HG03575 (cell line): ENCODE measurements around the gene OR10H5.
"Not testable (repeated sequence)": the region's sequence is repeated elsewhere in the genome, so short reads cannot be mapped to it uniquely, and the experiment has no call there.

Experiments
- ATAC-seq: cut with Tn5 transposase; IDR thresholded peaks from one replicate; pipeline ENCODE4 v1.9.1; 2021; ENCODE audit not compliant: unreplicated experiment, insufficient number of reproducible peaks, low FRiP score; ENCODE audit errors: extremely low read depth

The OR10H5 gene, protein sequence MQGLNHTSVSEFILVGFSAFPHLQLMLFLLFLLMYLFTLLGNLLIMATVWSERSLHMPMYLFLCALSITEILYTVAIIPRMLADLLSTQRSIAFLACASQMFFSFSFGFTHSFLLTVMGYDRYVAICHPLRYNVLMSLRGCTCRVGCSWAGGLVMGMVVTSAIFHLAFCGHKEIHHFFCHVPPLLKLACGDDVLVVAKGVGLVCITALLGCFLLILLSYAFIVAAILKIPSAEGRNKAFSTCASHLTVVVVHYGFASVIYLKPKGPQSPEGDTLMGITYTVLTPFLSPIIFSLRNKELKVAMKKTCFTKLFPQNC

DNA sequence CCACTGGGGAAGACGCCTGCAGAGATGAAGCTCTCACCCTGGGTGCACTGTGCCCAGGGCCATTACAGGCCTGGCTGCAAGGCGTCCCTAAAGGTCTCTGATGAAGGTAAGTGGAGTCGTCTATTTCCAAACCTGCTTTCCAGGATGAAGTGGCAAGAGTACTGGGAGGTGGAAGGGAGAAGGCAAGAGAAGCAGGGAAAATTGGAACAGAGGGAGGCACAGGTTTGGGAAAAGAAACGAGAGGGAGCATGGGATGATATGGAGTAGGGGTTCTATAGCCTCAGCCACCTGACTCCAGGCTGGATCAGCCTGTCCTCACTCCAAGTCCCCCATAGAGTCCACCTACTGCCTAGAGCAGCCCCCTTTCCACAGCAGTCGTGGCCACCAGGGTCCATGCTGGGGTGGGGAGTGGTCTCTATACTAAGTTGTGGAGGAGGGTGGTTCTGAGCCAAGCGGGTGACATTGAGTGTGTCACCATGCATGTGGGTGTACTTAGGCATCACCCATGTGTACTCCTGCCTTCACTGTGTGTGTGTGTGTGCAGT is at the start of gene OR10H5:
TSS of gene OR10H5 (plus strand) at position 51 of the 545 bp plus-strand sequence. CDS start 6,388 bp downstream, outside the sequence.
- ATAC-seq: no peak

DNA sequence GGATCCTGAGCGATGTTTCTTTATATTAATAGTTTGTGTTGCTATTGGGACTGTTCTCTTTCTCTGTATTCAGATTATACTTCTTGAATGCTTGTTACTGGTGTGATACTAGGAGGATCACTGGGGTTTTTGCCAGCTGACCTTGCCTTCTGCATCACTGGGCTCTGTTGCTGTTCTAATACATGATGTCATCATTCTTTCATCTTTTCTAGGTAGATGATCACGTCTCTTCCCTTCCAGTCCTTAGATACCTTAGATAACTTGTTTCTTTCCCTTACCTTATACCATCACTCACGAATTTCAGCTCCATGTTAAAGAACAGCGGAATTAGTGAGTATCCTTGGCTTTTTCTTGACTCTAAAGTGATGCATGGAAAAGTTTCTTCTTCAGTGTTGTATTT is 49.7 kb upstream of the OR10H5 start, which contains the start of gene OR10H3:
TSS of gene OR10H3 (plus strand) at position 264 of the 400 bp plus-strand sequence. CDS start 3,408 bp downstream, outside the sequence.
- ATAC-seq: no peak

DNA sequence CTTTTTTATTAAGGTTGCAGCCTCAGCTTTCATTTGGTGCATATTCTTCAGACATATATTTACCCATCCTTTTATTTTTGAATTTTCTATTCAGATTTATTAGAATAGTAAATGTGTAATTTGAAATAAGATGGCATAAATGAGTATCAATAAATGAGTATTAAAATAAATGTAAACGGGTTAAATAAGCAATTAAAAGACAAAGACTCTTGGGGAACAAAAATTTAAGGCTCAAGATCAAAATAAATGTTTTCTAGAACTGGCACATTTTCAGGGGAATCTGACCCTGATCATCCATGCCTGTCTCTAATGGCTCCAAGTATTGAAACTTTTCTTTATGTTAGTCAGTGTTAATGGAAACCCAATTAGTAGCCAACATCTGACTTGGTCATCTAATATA is 46.7 kb upstream of the OR10H5 start:
- ATAC-seq: no peak

DNA sequence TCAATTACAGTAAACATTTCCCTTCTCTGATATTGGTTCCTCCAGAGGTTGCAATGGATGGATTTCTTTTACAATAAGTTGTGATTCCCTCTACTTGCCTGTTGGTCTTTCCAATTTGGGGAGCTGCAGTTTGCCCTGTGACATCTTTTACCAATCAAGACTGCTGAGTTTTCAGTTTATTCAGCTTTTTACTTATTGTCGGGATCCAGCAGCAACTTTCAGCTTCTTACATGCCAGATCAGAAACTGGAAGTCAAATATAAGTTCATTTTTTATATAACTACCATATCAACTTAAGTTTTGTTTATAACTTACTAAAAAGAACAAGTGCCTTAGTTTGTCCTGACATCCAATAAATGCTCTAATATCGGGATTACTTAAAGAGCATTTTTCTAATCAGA is 39.2 kb upstream of the OR10H5 start:
- no peak for ATAC-seq

DNA sequence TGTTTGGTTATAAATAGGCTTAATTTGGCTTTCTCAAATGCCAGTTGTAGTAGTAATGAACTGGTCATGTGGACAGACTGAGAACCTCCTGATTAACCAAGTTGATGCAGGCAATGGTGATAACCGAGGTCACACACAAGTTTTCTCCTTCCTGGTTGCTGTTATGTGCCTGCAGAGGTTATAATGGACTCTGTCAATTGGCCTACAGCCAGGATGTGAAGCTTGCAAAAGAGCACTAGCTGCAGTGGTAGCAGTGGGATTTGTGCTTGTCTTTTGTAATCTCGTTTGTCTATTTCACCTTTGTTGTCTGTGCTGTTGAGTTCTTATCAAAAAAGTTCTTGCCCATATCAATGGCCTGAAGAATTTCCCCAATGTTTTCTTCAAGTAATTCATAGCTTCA is 29.1 kb upstream of the OR10H5 start:
- no peak for ATAC-seq

DNA sequence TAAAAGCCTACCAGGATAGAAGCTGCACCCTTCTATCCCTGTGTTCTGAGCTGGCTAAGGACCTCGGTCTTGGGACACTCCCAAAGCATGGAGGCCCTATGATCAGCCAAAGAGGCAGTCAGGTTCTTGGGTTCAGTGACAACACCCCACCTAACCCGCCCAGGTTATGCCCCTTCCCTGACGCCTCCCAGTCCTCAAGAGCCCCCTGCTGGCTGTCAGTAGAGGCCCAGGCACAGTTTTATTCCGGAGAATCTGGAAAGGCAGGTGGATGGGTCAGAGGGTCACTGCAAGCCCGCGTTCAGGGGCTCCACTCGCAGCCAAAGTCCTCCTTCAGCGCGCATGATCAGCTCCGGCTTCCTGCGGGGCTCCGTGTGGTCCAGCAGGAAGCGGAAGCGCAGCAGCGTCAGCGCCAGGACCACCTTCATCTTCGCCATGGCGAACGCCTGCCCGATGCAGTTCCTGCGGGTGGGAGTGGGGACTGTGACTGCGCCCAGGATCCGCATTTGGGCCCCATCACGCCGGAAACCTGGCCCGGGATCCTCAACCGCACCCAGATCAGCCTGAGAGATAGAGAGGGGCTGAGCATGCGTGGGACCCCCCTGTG is 27.4 kb upstream of the OR10H5 start:
- ATAC-seq: no peak

DNA sequence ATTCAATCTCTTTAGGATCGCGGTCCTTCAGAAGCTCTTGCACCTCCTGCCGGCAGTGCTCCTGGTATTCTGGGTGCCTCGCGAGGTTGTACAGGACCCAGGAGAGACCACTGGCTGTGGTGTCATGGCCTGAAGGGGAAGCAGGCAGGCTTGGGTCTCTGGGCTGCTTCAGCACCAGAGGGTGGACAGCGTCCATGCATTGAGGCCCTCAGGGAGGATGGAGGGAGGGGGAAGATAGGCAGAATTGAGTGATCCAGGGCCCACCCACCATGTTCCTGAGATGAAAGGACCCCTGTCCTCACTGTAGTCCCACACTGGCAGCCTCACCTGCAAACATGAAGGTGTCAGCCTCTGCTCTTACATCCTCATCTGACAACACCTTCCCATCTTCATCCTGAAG is 17.9 kb upstream of the OR10H5 start:
- ATAC-seq: no peak

DNA sequence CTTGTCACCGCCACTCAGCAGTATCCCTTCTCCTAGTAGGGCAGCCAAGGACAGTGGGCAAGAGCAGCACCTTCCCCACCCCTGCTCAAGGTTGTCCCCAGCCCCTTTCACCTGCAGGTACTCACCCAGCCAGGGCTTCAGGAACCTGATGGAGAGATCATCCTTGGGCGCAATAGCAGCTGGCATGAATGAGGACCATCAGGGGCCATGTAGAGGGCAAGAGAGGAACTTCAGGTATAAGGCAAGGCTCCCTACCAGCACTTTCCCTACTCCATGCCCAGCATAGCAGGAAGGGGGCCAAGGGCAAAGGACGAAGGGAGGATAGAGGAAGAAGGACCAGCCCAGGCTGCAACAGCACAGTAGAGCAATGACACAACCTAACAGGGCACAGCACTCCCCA is 13.3 kb upstream of the OR10H5 start:
- ATAC-seq: not testable (repeated sequence)

DNA sequence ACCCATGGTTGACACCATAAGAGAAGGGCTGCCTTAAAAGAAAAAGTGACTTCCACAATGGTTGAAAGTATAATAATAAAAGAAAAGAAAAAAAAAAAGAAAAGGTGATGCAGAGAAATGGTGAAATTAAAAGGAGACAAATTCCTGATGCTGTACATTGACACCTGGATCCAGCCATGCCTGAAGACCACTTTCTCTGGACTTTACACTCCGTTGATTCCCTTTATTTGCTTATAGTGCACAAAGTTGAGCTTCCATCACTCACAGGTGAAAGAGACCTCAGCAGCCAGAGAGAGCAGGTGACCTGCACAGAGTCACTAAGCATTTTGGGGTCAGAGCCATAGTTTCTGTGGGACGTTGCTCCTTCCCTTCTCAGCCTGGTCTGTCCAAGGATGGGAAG is 12.2 kb upstream of the OR10H5 start:
- no peak for ATAC-seq

DNA sequence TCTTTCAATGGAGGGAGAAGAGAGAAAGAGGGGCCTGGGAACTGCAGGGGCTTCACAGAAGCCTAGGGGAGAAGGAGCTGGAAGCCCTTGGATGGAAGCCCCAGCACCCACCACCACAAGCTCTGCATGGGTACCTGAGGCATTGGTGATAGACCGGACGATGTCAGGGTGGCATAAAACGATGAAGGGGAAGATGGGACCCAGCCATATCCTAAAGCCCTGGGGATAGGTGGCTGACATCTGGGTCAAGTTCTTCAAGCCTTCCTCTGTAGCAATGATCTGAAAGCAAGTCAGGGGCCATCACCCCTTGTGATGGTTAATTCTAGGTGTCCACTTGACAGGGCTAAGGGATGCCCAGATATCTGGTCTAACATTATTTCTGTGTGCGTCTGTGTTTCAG is 11.2 kb upstream of the OR10H5 start:
- ATAC-seq: no peak

DNA sequence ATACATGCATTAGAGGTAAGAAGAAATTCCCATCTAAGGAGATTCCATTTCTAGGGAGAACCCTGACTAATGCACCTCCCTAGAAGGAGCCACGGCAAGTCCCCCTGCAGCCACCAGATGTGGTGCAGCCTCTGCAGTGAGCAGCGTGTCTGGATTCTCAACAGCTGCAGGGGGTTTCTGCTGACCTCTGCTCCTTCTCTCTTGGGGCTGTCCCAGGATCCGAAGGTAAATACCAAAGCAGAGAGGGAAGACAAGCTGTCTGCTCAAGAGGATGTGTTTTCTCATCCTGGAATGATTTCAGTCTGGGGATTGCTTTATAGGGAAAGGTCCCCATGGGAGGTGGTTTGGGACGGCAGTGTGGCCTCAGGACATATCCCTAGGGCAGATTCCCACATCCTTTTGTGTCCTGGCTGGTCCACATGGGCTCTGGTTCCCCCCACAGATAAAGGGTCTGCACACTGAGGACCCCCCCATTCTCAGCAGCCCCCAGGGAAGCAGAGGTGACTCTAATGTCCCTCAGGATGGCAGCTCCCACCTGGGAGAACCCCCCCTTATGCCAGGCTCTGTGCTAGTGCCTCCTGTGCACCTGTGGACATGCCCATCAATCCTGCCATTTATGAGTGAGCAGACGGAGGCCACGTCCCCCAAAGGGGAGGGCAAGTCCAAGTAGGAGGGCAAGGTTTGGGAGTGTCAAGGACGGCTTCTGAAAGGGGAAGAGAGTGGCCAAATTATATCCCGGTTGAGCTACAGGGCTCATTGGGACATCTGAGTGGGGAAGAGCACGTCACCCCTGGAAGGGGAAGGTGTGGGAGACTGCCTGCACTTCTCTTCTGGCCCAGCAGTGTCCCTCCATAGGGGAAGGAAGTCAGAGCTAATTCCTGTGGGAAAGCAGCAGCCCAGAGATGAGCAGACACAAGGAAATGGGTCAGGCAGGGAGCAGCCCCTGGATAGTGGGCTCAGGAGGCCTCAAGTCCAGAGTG is 10.2 kb upstream of the OR10H5 start:
- no peak for ATAC-seq

DNA sequence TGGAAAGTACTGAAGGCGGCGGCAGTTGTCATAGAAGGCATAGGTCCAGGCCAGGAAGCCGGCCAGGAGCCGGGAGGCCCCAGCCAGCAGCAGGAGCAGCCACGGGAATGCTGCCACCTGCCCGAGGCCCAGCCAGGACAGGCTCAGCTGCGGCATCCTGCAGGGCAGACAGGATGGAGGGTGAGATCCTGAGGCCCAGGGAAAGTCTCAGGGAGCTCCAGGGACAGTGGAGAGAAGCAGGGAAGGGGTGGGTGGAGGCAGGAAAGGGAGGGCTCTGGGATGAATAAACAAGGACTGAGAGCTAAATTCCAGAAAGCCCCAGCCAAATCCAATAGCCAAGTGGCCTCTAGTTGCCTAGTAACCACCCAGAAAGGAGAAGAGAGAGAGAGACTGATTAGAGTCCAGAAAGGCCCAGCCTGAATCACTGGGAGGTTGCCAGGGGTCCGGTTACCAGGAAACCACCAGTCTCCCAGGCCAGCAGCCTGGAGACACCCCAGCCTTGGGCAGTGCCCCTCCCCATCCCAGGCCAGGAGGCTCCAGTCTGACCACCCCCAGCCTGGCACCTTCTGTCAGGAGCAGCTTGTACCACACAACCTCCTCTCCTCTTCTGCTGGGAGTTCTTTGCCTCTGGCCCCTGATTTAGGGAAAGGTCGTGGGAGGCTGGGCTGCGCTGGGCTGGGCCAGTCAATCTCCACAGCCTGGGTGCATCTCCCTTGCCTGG is 7.5 kb upstream of the OR10H5 start:
- ATAC-seq: no peak

DNA sequence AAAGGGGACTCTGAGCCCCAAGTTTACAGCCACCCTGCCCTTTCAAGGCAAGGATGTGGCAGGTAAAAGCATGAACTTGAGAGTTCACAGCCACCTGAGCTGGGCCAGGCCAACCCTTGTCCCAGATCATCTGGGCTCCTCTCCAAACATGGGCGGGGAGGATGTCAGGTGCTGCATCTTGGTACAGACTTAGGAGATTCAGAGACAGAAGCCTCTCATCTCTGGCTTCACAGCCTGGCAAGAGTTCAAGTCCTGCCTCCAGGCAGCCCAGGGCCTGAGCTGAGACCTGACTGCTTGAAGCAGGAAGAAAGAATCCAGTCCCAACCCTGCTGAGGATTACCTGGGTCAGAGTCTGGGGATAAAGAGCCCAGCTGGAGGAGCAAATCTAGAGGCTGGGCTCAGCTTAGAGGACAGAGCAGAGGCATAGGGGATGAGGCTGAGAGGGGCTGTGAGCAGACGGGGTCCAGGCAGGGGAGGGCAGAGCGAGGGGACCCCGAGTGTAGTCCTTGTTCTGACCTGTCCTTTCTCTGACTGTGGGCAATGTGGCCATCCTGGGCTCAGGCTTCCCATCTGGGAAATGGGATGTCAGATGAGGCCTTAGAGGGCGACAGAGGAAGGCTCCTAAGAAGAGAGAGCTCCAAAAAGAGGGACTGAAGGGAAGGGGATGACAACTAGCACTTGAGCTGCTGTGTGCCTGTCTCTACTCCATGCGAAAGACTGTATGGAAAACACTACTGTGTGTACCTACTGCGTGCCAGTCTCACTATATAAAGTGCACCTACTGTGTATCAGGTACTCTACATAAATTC is 6.6 kb upstream of the OR10H5 start:
- no peak for ATAC-seq

DNA sequence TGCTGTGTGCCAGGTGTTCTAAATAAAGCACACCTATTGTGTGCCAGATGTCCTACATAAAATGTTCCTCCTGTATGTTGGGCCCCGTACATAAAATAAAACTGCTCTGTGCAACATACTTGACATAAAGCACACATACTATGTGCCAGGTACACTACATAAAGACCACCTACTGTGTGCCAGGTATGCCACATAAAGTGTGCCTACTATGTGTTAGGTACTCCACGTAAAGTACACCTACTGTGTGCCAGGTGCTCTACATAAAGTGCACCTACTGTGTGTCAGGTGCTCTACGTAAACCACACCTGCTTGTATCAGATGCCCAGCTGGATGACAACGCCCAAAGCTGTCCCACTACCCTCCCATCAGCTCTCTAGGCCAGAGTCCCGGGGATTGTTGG is 5.8 kb upstream of the OR10H5 start:
- ATAC-seq: no peak

DNA sequence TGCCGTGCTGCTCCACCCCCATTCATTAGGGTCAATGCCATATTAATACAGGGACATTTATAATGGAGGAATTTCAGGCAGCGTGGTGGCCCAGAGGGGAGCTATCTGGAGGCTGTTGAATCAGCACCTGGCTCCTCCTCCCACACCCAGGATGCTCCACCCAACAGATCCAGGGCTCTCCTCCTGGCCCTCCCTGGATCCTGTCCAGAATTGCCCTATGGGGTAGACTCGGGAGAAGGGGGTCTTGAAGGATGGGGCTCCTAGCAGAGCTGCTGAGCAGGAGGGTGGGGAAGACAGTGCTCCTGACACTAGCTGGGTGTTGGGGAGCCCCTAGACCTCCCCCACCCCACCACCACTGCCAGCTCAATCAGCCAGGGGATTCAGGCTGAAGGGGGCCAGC is 5.2 kb upstream of the OR10H5 start:
- no peak for ATAC-seq

DNA sequence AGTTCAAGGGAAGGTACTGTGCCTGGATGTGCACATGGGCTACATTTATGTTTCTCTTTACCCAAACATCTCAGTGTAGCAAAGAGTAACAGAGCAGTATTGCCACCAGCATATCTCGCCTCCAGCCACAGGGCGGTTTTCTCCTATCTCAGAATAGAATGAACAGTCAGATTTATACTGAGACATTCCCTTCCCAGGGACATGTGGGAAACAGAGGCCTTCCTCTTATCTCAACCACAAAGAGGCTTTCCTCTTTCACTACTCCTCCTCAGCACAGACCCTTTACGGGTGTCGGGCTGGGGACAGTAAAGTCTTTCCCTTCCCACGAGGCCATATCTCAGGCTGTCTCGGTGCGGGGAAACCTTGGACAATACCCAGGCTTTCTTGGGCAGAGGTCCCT is 4.6 kb upstream of the OR10H5 start:
- not testable (repeated sequence) for ATAC-seq

DNA sequence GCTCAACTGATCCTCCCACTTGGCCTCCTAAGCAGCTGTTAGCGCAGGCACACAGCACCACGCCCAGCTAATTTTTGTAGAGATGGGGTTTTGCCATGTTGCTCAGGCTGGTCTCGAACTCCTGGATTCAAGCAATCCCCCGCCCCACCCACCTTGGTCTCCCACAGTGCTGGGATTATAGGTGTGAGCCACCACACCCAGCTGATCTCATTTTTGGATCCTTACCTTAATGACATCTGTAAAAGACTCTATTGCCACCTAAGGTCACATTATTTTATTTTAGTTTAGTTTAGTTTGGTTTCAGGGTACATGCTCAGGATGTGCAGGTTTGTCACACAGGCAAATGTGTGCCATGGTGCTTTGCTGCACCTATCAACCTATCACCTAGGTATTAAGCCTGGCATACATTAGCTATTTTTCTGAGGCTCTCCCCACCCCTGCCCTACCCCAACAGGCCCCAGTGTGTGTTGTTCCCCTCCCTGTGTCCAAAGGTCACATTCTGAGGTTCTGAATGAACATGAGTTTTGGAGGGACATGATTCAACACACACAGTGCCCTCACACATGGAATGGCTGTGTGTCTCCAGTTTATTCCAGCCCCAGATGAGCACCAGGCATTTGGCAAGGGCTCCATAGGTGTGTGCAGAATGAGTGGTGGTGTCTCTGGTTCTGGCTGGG is 1.3 kb downstream of the OR10H5 start:
- ATAC-seq: no peak
